ENCODE results near the gene LIN9.
A peak's percentile ranks its signal among the peaks of the same experiment; 100 is the strongest.

Gene LIN9

DNA sequence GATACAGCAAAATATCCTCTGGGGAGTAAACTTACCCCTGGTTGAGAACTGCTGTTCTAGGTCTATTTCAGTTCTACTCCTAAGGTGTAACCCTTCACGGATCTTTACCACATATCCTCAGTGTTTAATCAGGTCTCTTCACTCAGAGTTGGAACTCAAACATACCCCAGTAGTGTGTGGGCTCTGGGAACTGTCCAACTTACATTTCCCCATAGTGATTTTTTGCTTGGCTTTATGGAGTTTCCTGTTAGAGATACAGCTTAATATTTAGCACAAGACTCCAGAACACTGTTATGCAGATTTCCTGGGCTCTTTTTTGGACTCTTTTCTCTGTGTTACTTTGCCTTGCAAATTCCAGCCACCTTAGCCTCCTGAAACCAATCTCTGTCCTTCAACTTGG, 26.7 kb upstream of the LIN9 start:
- no peak for DNase-seq (ENCODE audit: low read depth)
- TF ChIP-seq, protein P1, sequence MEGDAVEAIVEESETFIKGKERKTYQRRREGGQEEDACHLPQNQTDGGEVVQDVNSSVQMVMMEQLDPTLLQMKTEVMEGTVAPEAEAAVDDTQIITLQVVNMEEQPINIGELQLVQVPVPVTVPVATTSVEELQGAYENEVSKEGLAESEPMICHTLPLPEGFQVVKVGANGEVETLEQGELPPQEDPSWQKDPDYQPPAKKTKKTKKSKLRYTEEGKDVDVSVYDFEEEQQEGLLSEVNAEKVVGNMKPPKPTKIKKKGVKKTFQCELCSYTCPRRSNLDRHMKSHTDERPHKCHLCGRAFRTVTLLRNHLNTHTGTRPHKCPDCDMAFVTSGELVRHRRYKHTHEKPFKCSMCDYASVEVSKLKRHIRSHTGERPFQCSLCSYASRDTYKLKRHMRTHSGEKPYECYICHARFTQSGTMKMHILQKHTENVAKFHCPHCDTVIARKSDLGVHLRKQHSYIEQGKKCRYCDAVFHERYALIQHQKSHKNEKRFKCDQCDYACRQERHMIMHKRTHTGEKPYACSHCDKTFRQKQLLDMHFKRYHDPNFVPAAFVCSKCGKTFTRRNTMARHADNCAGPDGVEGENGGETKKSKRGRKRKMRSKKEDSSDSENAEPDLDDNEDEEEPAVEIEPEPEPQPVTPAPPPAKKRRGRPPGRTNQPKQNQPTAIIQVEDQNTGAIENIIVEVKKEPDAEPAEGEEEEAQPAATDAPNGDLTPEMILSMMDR (conservative IDR thresholded peaks at IDR 0.05; ENCODE audit: control insufficient read depth, insufficient read depth, low read depth, low read length): no peak
- H3K4me3 ChIP-seq (ENCODE audit: control insufficient read depth, low read depth, low read length): no peak overlapping the region

DNA sequence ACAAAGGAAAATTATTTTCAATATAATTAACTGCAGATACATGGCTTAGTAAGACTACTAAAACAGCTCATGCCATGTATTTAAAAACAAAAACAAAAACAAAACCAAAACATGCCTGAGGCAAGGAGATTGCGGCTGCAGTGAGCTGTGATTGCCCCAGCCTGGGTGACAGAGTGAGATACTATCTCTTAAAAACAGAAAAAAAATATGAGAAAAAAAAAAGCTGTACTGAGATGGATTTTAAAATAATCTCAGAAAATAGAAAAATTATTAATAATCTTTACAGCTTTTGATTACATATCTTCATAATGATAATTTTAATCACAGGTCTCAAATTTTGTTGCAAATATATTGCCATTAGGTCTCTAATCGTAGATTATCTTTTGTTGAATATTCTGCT, 24.0 kb upstream of the LIN9 start:
- no peak for DNase-seq (ENCODE audit: low read depth)
- TF ChIP-seq, protein P1 (conservative IDR thresholded peaks at IDR 0.05; ENCODE audit: control insufficient read depth, insufficient read depth, low read depth, low read length): no peak
- no peak overlapping the region for H3K4me3 ChIP-seq (ENCODE audit: control insufficient read depth, low read depth, low read length)

DNA sequence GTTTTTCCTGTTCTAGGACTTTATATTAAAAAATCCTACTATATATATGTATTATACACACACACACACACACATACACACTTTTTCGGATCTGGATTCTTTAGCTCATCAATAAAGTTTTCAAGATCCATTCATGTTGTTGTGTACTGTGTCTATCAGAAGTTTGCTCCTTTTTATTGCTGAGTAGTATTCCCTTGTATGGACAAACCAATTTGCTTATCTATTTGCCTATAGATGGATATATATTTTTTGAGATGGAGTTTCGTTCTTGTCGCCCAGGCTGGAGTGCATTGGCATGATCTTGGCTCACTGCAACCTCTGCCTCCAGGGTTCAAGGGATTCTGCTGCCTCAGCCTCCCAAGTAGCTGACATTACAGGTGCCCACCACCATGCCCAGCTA, 20.3 kb upstream of the LIN9 start:
- H3K4me3 ChIP-seq (ENCODE audit: control insufficient read depth, low read depth, low read length): no peak overlapping the region
- no peak for DNase-seq (ENCODE audit: low read depth)
- TF ChIP-seq, protein P1 (conservative IDR thresholded peaks at IDR 0.05; ENCODE audit: control insufficient read depth, insufficient read depth, low read depth, low read length): no peak

DNA sequence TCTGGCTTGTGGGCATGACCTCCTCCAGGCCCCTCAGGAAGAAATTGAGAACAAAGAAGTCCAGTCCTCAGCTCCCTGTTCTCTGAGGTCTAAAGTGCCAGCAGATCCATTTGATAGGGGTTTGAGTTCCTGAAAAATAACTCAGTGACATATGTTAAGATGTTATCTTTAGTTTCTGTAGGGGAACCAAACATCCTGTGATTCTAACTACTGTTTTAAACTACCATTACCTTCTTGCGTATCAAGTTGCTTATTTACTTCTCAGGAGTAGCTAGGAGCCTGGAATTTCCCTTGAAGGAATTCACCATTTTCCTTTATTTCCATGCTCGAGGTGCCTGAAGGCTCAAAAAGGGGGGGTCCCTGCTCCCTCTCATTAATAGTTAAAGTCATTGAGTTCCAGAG, 18.8 kb upstream of the LIN9 start:
- TF ChIP-seq, protein P1 (conservative IDR thresholded peaks at IDR 0.05; ENCODE audit: control insufficient read depth, insufficient read depth, low read depth, low read length): no peak
- H3K4me3 ChIP-seq (ENCODE audit: control insufficient read depth, low read depth, low read length): no peak overlapping the region
- no peak for DNase-seq (ENCODE audit: low read depth)

DNA sequence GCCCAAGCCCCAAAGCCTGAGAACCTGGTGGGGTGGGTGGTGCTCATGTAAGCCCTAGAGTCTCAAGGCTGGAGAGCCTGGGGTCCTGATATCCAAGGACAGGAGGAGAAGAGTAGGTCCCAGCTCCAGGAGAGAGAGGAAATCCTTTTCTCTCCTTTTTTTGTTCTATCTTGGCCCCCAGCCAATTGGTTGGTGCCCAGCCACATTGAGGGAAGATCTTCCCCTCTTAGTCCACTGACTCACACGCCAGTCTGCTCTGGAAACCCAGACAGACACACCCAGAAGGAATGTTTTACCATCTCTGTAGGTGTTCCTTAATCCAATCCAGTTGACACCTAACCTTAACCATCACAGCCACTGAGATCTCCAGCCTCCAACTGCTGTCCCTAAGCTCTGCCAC, 16.2 kb upstream of the LIN9 start:
- no peak overlapping the region for H3K4me3 ChIP-seq (ENCODE audit: control insufficient read depth, low read depth, low read length)
- DNase-seq (ENCODE audit: low read depth): peak; percentile 17
- TF ChIP-seq, protein P1 (conservative IDR thresholded peaks at IDR 0.05; ENCODE audit: control insufficient read depth, insufficient read depth, low read depth, low read length): no peak

DNA sequence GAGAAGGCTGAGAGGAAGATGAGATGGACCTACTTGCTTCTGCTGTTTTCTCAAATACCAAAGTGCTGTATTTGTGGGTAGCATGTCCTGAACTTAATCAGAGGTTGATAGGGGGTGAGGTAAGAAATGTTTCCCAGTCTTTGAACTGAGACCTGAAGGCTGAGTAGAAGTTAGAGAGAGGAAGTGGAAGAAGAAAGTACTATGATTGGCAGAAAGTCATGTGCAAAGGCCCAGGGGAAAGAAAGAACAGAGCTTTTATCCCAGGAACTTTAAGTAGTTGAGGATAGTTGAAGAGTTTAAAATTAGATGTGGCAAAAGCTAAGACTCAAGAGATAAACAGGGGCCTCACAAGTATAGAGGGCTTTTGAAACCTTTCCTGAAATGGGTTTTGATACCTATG, 15.5 kb upstream of the LIN9 start:
- TF ChIP-seq, protein P1 (conservative IDR thresholded peaks at IDR 0.05; ENCODE audit: control insufficient read depth, insufficient read depth, low read depth, low read length): no peak
- H3K4me3 ChIP-seq (ENCODE audit: control insufficient read depth, low read depth, low read length): no peak overlapping the region
- no peak for DNase-seq (ENCODE audit: low read depth)

DNA sequence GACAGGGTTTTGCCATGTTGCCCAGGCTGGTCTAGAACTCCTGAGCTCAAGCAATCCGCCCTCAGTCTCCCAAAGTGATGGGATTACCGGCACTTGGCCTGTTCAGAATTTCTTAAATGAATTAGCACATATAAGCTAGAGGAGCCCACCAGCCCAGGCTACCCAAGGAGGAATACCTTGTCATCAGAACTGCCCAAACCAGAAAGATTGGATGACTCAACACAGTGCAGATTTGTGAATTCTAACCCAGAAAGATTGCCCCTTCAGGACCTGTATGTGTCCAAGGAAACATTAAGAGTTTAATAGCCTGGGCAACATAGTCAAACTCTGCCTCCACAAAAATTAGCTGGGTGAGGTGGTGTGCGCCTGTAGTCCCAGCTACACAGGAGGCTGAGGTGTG, 14.0 kb upstream of the LIN9 start:
- TF ChIP-seq, protein P1 (conservative IDR thresholded peaks at IDR 0.05; ENCODE audit: control insufficient read depth, insufficient read depth, low read depth, low read length): no peak
- DNase-seq (ENCODE audit: low read depth): no peak
- no peak overlapping the region for H3K4me3 ChIP-seq (ENCODE audit: control insufficient read depth, low read depth, low read length)

Data from fibroblast of mammary gland (primary cell).